SW 1271 (cell line): ENCODE data around the gene SPOCD1.
"Not testable (repeated sequence)": the region's sequence is repeated elsewhere in the genome, so short reads cannot be mapped to it uniquely, and the experiment has no call there.

Experiments used
- DNase-seq, 2 experiments: peaks; one replicate each; lab custom pipeline; 2025; lab: John Stamatoyannopoulos, UW

SPOCD1 gene

GRCh38 chr1:31828926-31829690, 13.3 kb upstream of the SPOCD1 start:
- DNase-seq: no peak

GRCh38 chr1:31828341-31828740, 12.5 kb upstream of the SPOCD1 start:
- no peak for DNase-seq

GRCh38 chr1:31823780-31824179, 8.0 kb upstream of the SPOCD1 start:
- DNase-seq: no peak

GRCh38 chr1:31822766-31823165, 6.9 kb upstream of the SPOCD1 start:
- DNase-seq: no peak

- DNase-seq: not testable (repeated sequence)
Measured at GRCh38 chr1:31820196-31820595, 4.4 kb upstream of the SPOCD1 start.

- DNase-seq: no peak
Measured at GRCh38 chr1:31818206-31818605, 2.4 kb upstream of the SPOCD1 start.

GRCh38 chr1:31816947-31817346, 1.1 kb upstream of the SPOCD1 start:
- DNase-seq: not testable (repeated sequence)

- not testable (repeated sequence) for DNase-seq
Measured at GRCh38 chr1:31816501-31816900, 679 bp upstream of the SPOCD1 start.

- no peak for DNase-seq
Measured at GRCh38 chr1:31815307-31815645, 546 bp downstream of the SPOCD1 start.

- DNase-seq: no peak
Measured at GRCh38 chr1:31814631-31815306, 1.1 kb downstream of the SPOCD1 start.

- DNase-seq: no peak
Measured at GRCh38 chr1:31814041-31814511, 1.7 kb downstream of the SPOCD1 start.

- DNase-seq: no peak
Measured at GRCh38 chr1:31812158-31812829, 3.5 kb downstream of the SPOCD1 start.

GRCh38 chr1:31811605-31812004, 4.2 kb downstream of the SPOCD1 start:
- DNase-seq: no peak

GRCh38 chr1:31809698-31810097, 6.1 kb downstream of the SPOCD1 start:
- no peak for DNase-seq

GRCh38 chr1:31807273-31808048, 8.4 kb downstream of the SPOCD1 start:
- no peak for DNase-seq

GRCh38 chr1:31805318-31805717, 10.5 kb downstream of the SPOCD1 start:
- no peak for DNase-seq

- no peak for DNase-seq
Measured at GRCh38 chr1:31804098-31804497, 11.7 kb downstream of the SPOCD1 start.

- DNase-seq: no peak
Measured at GRCh38 chr1:31803610-31804009, 12.2 kb downstream of the SPOCD1 start.

- no peak for DNase-seq
Measured at GRCh38 chr1:31802190-31803150, 13.4 kb downstream of the SPOCD1 start.

- DNase-seq: no peak
Measured at GRCh38 chr1:31801458-31801857, 14.4 kb downstream of the SPOCD1 start.

- DNase-seq: no peak
Measured at GRCh38 chr1:31800674-31800967, 15.2 kb downstream of the SPOCD1 start.
